Cardiac fibroblast (primary cell): ENCODE results near the gene GPR78.
"Not testable (repeated sequence)": the region's sequence is repeated elsewhere in the genome, so short reads cannot be mapped to it uniquely, and the experiment has no call there.

Source experiments
- DNase-seq, 2 donors: peaks; one replicate each; pipeline versions ENCODE4 v3.0.0 to v3.0.0-alpha.2; 2010; ENCODE audit warnings: low read depth in 2 of 2
- H3K4me3 ChIP-seq, 2 donors: replicated peaks in 1 of 2; 1 replicate in 1 of 2; 2 replicates in 1 of 2; pipeline ENCODE4 v1.5.1; 2011; ENCODE audit warnings: low read depth in 2 of 2, low read length in 2 of 2, mild to moderate bottlenecking in 2 of 2, moderate library complexity in 1 of 2

The GPR78 gene

DNA sequence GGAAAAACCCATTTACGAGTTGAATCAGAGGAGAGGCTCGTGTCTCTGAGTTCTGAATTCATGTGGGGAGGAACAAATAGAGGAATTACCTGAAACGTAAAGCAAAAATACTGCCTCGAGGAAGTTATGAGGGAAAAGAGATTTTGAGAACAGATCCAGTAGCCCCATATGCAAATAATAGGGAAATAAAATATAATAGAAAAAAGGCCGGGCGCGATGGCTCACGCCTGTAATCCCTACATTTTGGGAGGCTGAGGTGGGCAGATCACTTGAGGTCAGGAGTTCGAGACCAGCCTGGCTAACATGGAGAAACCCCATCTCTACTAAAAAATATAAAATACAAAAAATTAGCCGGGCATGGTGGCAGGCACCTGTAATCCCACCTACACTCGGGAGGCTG, 54.6 kb downstream of the GPR78 start:
- DNase-seq, H3K4me3 ChIP-seq: not testable (repeated sequence)

DNA sequence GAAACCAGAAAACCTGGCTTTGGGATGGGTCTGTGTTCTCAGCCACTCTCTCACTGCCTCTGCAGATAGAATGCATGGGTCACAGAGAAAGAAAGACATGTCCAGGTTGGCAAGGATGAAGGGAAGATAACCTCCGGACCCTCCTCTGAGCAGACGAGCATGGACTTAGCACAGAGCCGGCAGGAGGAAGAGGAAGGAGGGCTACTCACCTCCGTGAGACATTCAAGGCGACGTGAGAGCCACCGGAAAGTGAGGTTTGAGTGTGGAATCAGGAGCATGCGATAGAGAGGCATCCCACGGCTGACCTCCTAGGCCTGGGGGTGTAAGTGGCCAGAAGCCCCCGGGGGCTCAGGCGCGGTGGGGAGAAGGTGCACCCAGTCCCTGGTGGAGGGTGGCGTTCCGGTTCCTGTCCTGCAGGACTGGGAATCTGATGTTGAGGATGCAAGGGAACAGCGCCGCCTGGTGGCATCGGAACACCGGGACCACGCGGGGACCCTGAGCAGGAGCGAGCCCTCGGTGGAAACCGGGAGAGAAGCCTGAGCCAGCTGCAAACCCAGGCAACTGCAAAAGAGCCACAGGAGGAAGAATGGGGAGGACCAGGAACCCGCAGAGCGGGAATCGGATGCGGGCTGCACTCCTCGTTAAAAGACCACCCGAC, 55.8 kb downstream of the GPR78 start:
- not testable (repeated sequence) for DNase-seq, H3K4me3 ChIP-seq
